Measurements from ENCODE around the gene PGM1. TPM values are rescaled to one million over a fixed set of nuclear protein-coding genes. Genes with fewer than 3 reads are reported as not detected.
A peak's percentile ranks its signal among the peaks of the same experiment; 100 is the strongest.

The PGM1 gene
- polyA plus RNA-seq, 3 donors: 8.2 to 39.8 (median 28.7) TPM

GRCh38 chr1:63653976-63654375 is 60.8 kb downstream of the PGM1 start:
- H3K36me3 Mint-ChIP-seq: peaks cover 76 to 81% of the 10 kb centered on the region in 2 donors
- no peaks in the 10 kb centered on the region for H3K9me3 ChIP-seq (replicated peaks in 1 of 2; ENCODE audit: control insufficient read depth in 1 of 2, insufficient read depth in 1 of 2, low read length in 2 of 2)
- no peak overlapping the region for H3K27ac ChIP-seq (ENCODE audit: low read depth in 1 of 2, low read length in 2 of 2)
- no peak for DNase-seq
- H3K4me2 ChIP-seq (replicated peaks; ENCODE audit: extremely low read depth, low read length, poor library complexity, severe bottlenecking): no peak overlapping the region
- intact Hi-C loops (cut with micrococcal nuclease): no loop called here
- TF ChIP-seq CTCF (IDR thresholded peaks at IDR 0.05): no peak
- peaks cover 0 to 3% (median 0%) of the 10 kb centered on the region in 7 donors for H3K9me3 Mint-ChIP-seq
- H4K20me1 ChIP-seq (ENCODE audit: insufficient read depth, low read length): no peaks in the 10 kb centered on the region
- peak overlapping the region in 2 of 7 donors; percentile 21 to 56 for H3K27ac Mint-ChIP-seq
- no peaks in the 10 kb centered on the region for H3K27me3 Mint-ChIP-seq (ENCODE audit: low read depth in 3 of 3)
- no peaks in the 10 kb centered on the region for H3K4me1 ChIP-seq (ENCODE audit: control insufficient read depth in 1 of 2, insufficient read depth in 2 of 2, low read length in 2 of 2)
- no peaks in the 10 kb centered on the region for H3K27me3 ChIP-seq (ENCODE audit: control insufficient read depth in 2 of 2, insufficient read depth in 2 of 2, low read length in 2 of 2)
- H3K36me3 ChIP-seq (replicated peaks in 1 of 2; ENCODE audit: control insufficient read depth in 1 of 2, insufficient read depth in 2 of 2, low read length in 2 of 2): peaks cover 37 to 93% of the 10 kb centered on the region in 2 donors
- 100% methylated on average over 6 of the region's 6 CpGs for WGBS (ENCODE audit: insufficient coverage)
- no peak overlapping the region for H3K9ac ChIP-seq (ENCODE audit: insufficient read depth, low read length, poor library complexity, severe bottlenecking)
- H3K4me3 ChIP-seq (replicated peaks in 1 of 3; ENCODE audit: low read depth in 2 of 3, low read length in 3 of 3): no peak overlapping the region
- no peaks in the 10 kb centered on the region for H3K79me2 ChIP-seq (ENCODE audit: insufficient read depth, low read length)
- H2AFZ ChIP-seq (ENCODE audit: insufficient read depth, low read depth, low read length, poor library complexity, severe bottlenecking): no peak overlapping the region
- H3K4me1 Mint-ChIP-seq: peaks cover 1% of the 10 kb centered on the region
- H3K4me3 Mint-ChIP-seq: no peak overlapping the region

- peaks cover 12 to 66% of the 10 kb centered on the region in 2 donors for H3K36me3 ChIP-seq (replicated peaks in 1 of 2; ENCODE audit: control insufficient read depth in 1 of 2, insufficient read depth in 2 of 2, low read length in 2 of 2)
- peak overlapping the region in 3 of 7 donors; percentile 7 to 54 (median 27) for H3K27ac Mint-ChIP-seq
- no peak overlapping the region for H2AFZ ChIP-seq (ENCODE audit: insufficient read depth, low read depth, low read length, poor library complexity, severe bottlenecking)
- H3K4me3 Mint-ChIP-seq: no peak overlapping the region
- peaks cover 47 to 63% of the 10 kb centered on the region in 2 donors for H3K36me3 Mint-ChIP-seq
- no peak overlapping the region for H3K9ac ChIP-seq (ENCODE audit: insufficient read depth, low read length, poor library complexity, severe bottlenecking)
- peaks cover 12% of the 10 kb centered on the region for H3K4me1 Mint-ChIP-seq
- no peak overlapping the region for H3K4me2 ChIP-seq (replicated peaks; ENCODE audit: extremely low read depth, low read length, poor library complexity, severe bottlenecking)
- WGBS (ENCODE audit: insufficient coverage): 80% methylated on average over 3 of the region's 7 CpGs
- no peaks in the 10 kb centered on the region for H4K20me1 ChIP-seq (ENCODE audit: insufficient read depth, low read length)
- H3K9me3 Mint-ChIP-seq: peaks cover 1 to 9% (median 3%) of the 10 kb centered on the region in 7 donors
- intact Hi-C loops (cut with micrococcal nuclease): no loop called here
- no peak overlapping the region for H3K27ac ChIP-seq (ENCODE audit: low read depth in 1 of 2, low read length in 2 of 2)
- TF ChIP-seq CTCF (IDR thresholded peaks at IDR 0.05): no peak
- peaks cover 3 to 8% of the 10 kb centered on the region in 2 donors for H3K4me1 ChIP-seq (ENCODE audit: control insufficient read depth in 1 of 2, insufficient read depth in 2 of 2, low read length in 2 of 2)
- no peaks in the 10 kb centered on the region for H3K79me2 ChIP-seq (ENCODE audit: insufficient read depth, low read length)
- H3K27me3 Mint-ChIP-seq (ENCODE audit: low read depth in 3 of 3): peaks cover 0 to 2% (median 0%) of the 10 kb centered on the region in 3 donors
- H3K27me3 ChIP-seq (ENCODE audit: control insufficient read depth in 2 of 2, insufficient read depth in 2 of 2, low read length in 2 of 2): no peaks in the 10 kb centered on the region
- no peak for DNase-seq
- no peaks in the 10 kb centered on the region for H3K9me3 ChIP-seq (replicated peaks in 1 of 2; ENCODE audit: control insufficient read depth in 1 of 2, insufficient read depth in 1 of 2, low read length in 2 of 2)
- H3K4me3 ChIP-seq (replicated peaks in 1 of 3; ENCODE audit: low read depth in 2 of 3, low read length in 3 of 3): no peak overlapping the region
Observed at GRCh38 chr1:63659448-63659847, 66.2 kb downstream of the PGM1 start.

Data from CD14-positive monocyte (primary cell).